ENCODE results near the gene TCF23. TPM values are rescaled to one million over a fixed set of nuclear protein-coding genes. Genes with fewer than 3 reads are reported as not detected.
"Not testable (repeated sequence)": the region's sequence is repeated elsewhere in the genome, so short reads cannot be mapped to it uniquely, and the experiment has no call there.

The TCF23 gene
- total RNA-seq, 1 donor from 2014 or later: not detected

DNA sequence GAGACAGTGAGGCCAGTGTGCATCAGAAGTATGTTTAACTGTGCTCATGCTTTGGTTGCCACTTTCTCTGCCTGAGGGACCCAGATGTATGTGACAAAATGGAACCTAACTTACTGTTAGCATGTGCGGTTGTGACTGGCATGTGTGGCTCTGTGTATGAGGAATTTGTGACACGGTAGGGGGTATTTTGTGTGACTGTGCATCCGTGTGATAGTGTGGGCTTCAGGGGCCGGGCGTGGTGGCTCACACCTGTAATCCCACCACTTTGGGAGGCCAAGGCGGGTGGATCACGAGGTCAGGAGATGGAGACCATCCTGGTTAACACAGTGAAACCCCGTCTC, 29.5 kb upstream of the TCF23 start:
- not testable (repeated sequence) for DNase-seq (ENCODE audit: low read depth); H3K27ac ChIP-seq (ENCODE audit: low read depth, low read length); H3K27ac Mint-ChIP-seq (ENCODE audit: unreplicated experiment); H3K4me1 ChIP-seq (ENCODE audit: insufficient read depth, low read length); H4K20me1 ChIP-seq (ENCODE audit: insufficient read depth, low read length); H3K4me1 Mint-ChIP-seq (ENCODE audit: low read depth, unreplicated experiment); H3K36me3 Mint-ChIP-seq (ENCODE audit: low read depth, unreplicated experiment); H3K79me2 ChIP-seq (ENCODE audit: insufficient read depth, low read length); H3K9ac ChIP-seq (ENCODE audit: low read length); FAIRE-seq; H3K36me3 ChIP-seq (ENCODE audit: insufficient read depth, low read length); H3K9me3 Mint-ChIP-seq (ENCODE audit: unreplicated experiment); H3K9me3 ChIP-seq (ENCODE audit: insufficient read depth, low read depth, low read length)
- peak overlapping the region; percentile 61 for H3K4me3 ChIP-seq (ENCODE audit: insufficient read depth, low read depth, low read length)
- peak overlapping the region; percentile 85 for H2AFZ ChIP-seq (ENCODE audit: low read depth, low read length)
- peak overlapping the region; percentile 92 for H3K4me2 ChIP-seq (ENCODE audit: low read length)
- H3K27me3 ChIP-seq (ENCODE audit: insufficient read depth, low read length): peaks cover 47% of the 10 kb centered on the region
- H3K4me3 Mint-ChIP-seq (ENCODE audit: unreplicated experiment): peak overlapping the region; percentile 81
- peaks cover 67% of the 10 kb centered on the region for H3K27me3 Mint-ChIP-seq (ENCODE audit: low read depth, unreplicated experiment)

DNA sequence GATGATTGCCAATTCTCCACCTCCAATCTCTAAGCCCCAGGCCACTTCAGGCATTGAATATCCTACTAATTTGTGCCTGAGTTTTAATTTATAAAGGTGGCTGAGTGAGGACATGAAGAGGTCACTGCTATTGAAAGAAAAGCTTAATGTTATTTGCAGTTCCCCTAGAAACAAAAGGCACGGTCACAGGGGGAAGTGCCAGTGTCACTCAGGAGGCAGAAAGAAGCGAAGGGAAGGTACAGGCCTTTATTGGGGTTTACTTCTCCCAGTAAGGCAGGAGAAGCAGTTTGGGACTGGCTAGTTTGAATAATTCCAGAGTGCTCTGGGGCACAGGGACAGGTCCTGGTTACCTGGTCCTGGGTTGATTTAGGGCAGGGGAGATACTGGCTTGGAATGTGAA, 26.9 kb upstream of the TCF23 start:
- H3K27me3 Mint-ChIP-seq (ENCODE audit: low read depth, unreplicated experiment): peaks cover 65% of the 10 kb centered on the region
- no peak for FAIRE-seq

DNA sequence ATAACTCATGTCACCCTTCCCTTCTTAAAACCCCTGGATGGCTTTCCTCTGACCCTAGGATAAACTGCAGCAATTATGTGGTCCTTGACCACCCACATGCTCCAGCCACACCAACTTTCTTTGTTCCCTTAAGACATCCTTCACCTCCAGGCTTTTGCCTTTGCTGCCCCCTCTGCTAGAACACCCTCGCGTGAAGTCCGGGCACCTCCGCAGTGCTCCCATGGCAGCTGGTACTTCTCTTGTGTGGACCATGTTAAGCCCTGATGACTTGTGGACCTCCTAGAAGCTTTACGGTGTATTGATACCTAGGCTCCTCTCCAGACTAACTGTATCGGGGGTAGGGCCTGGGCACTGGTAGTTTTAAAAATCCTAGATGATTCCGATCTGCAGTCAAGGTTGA, 26.0 kb upstream of the TCF23 start:
- Histone ChIP-seq H3K4me1 (ENCODE audit: insufficient read depth, low read length) (peaks cover 10% of the 10 kb centered on the region), H3K36me3 (ENCODE audit: insufficient read depth, low read length) (no peaks in the 10 kb centered on the region), H3K79me2 (ENCODE audit: insufficient read depth, low read length) (no peaks in the 10 kb centered on the region), H4K20me1 (ENCODE audit: insufficient read depth, low read length) (no peaks in the 10 kb centered on the region), H3K9ac (ENCODE audit: low read length) (no peak overlapping the region), H3K9me3 (ENCODE audit: insufficient read depth, low read depth, low read length) (peaks cover 2% of the 10 kb centered on the region), H3K4me2 (ENCODE audit: low read length) (no peak overlapping the region), H2AFZ (ENCODE audit: low read depth, low read length) (no peak overlapping the region), H3K4me3 (ENCODE audit: insufficient read depth, low read depth, low read length) (no peak overlapping the region), H3K27ac (ENCODE audit: low read depth, low read length) (no peak overlapping the region), H3K27me3 (ENCODE audit: insufficient read depth, low read length) (peaks cover 39% of the 10 kb centered on the region)
- Mint-ChIP-seq H3K36me3 (ENCODE audit: low read depth, unreplicated experiment) (peaks cover 6% of the 10 kb centered on the region), H3K27me3 (ENCODE audit: low read depth, unreplicated experiment) (peaks cover 60% of the 10 kb centered on the region), H3K4me1 (ENCODE audit: low read depth, unreplicated experiment) (no peaks in the 10 kb centered on the region), H3K4me3 (ENCODE audit: unreplicated experiment) (peak overlapping the region; percentile 84), H3K27ac (ENCODE audit: unreplicated experiment) (no peak overlapping the region), H3K9me3 (ENCODE audit: unreplicated experiment) (peaks cover 6% of the 10 kb centered on the region)
- FAIRE-seq (no peak), DNase-seq (ENCODE audit: low read depth) (no peak)
- TF ChIP-seq EZH2 (IDR thresholded peaks at IDR 0.05; ENCODE audit: insufficient read depth, low read length): no peak
- TF ChIP-seq, protein P1, sequence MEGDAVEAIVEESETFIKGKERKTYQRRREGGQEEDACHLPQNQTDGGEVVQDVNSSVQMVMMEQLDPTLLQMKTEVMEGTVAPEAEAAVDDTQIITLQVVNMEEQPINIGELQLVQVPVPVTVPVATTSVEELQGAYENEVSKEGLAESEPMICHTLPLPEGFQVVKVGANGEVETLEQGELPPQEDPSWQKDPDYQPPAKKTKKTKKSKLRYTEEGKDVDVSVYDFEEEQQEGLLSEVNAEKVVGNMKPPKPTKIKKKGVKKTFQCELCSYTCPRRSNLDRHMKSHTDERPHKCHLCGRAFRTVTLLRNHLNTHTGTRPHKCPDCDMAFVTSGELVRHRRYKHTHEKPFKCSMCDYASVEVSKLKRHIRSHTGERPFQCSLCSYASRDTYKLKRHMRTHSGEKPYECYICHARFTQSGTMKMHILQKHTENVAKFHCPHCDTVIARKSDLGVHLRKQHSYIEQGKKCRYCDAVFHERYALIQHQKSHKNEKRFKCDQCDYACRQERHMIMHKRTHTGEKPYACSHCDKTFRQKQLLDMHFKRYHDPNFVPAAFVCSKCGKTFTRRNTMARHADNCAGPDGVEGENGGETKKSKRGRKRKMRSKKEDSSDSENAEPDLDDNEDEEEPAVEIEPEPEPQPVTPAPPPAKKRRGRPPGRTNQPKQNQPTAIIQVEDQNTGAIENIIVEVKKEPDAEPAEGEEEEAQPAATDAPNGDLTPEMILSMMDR (IDR thresholded peaks at IDR 0.05; ENCODE audit: insufficient read depth, low read depth, low read length): no peak

More for the DNA sequence above, 26.9 kb upstream of the TCF23 start:
- DNase-seq (ENCODE audit: low read depth): no peak
- Mint-ChIP-seq H3K4me1 (ENCODE audit: low read depth, unreplicated experiment) (no peaks in the 10 kb centered on the region), H3K36me3 (ENCODE audit: low read depth, unreplicated experiment) (peaks cover 6% of the 10 kb centered on the region), H3K9me3 (ENCODE audit: unreplicated experiment) (peaks cover 6% of the 10 kb centered on the region), H3K27ac (ENCODE audit: unreplicated experiment) (no peak overlapping the region), H3K4me3 (ENCODE audit: unreplicated experiment) (no peak overlapping the region)
- no peak overlapping the region for H3K9ac ChIP-seq (ENCODE audit: low read length)
- H3K27me3 ChIP-seq (ENCODE audit: insufficient read depth, low read length): peaks cover 46% of the 10 kb centered on the region
- H3K4me1 ChIP-seq (ENCODE audit: insufficient read depth, low read length): peaks cover 10% of the 10 kb centered on the region
- H3K4me2 ChIP-seq (ENCODE audit: low read length): no peak overlapping the region
- no peak overlapping the region for H3K27ac ChIP-seq (ENCODE audit: low read depth, low read length)
- peaks cover 2% of the 10 kb centered on the region for H3K9me3 ChIP-seq (ENCODE audit: insufficient read depth, low read depth, low read length)
- H2AFZ ChIP-seq (ENCODE audit: low read depth, low read length): no peak overlapping the region
- no peak for TF ChIP-seq EZH2 (IDR thresholded peaks at IDR 0.05; ENCODE audit: insufficient read depth, low read length)
- TF ChIP-seq, protein P1 (IDR thresholded peaks at IDR 0.05; ENCODE audit: insufficient read depth, low read depth, low read length): no peak
- no peak overlapping the region for H3K4me3 ChIP-seq (ENCODE audit: insufficient read depth, low read depth, low read length)
- H3K36me3 ChIP-seq (ENCODE audit: insufficient read depth, low read length): no peaks in the 10 kb centered on the region
- H3K79me2 ChIP-seq (ENCODE audit: insufficient read depth, low read length): no peaks in the 10 kb centered on the region
- H4K20me1 ChIP-seq (ENCODE audit: insufficient read depth, low read length): no peaks in the 10 kb centered on the region

Data from astrocyte (in vitro differentiated cells and primary cell).